Astrocyte (in vitro differentiated cells and primary cell): ENCODE results near the gene PRPF40B. TPM values are rescaled to one million over a fixed set of nuclear protein-coding genes. Genes with fewer than 3 reads are reported as not detected.

Experiments
- DNase-seq: peaks from one replicate; pipeline ENCODE4 v3.0.0-alpha.2; 2010; ENCODE audit warnings: low read depth
- FAIRE-seq: peaks from 2 replicates; lab custom pipeline; 2011; peaks lifted over from hg19 to GRCh38; lab: Jason Lieb, UNC
- H2AFZ ChIP-seq: 2 replicates; pipeline ENCODE4 v1.6.0; 2012; ENCODE audit warnings: low read depth, low read length, inconsistent platforms
- H3K27ac ChIP-seq: 2 replicates; pipeline ENCODE4 v1.5.1; 2011; ENCODE audit warnings: low read depth, low read length, inconsistent platforms
- H3K27me3 ChIP-seq: 2 replicates; pipeline ENCODE4 v1.6.0; 2011; ENCODE audit warnings: low read length, inconsistent platforms; ENCODE audit not compliant: insufficient read depth
- H3K36me3 ChIP-seq: 2 replicates; pipeline ENCODE4 v1.5.1; 2011; ENCODE audit warnings: low read length, inconsistent platforms; ENCODE audit not compliant: insufficient read depth
- H3K4me1 ChIP-seq: 2 replicates; pipeline ENCODE4 v1.5.1; 2011; ENCODE audit warnings: low read length, inconsistent platforms; ENCODE audit not compliant: insufficient read depth
- H3K4me2 ChIP-seq: 2 replicates; pipeline ENCODE4 v1.6.0; 2012; ENCODE audit warnings: low read length, inconsistent platforms
- H3K4me3 ChIP-seq: 2 replicates; pipeline ENCODE4 v1.5.1; 2011; ENCODE audit warnings: low read depth, mild to moderate bottlenecking, low read length, inconsistent platforms; ENCODE audit not compliant: insufficient read depth
- H3K79me2 ChIP-seq: 2 replicates; pipeline ENCODE4 v1.6.0; 2012; ENCODE audit warnings: mild to moderate bottlenecking, low read length, inconsistent platforms; ENCODE audit not compliant: insufficient read depth
- H3K9ac ChIP-seq: 2 replicates; pipeline ENCODE4 v1.6.0; 2012; ENCODE audit warnings: mild to moderate bottlenecking, low read length, inconsistent platforms
- H3K9me3 ChIP-seq: 2 replicates; pipeline ENCODE4 v1.5.1; 2012; ENCODE audit warnings: low read depth, mild to moderate bottlenecking, low read length, inconsistent platforms; ENCODE audit not compliant: insufficient read depth
- H4K20me1 ChIP-seq: 2 replicates; pipeline ENCODE4 v1.6.0; 2012; ENCODE audit warnings: low read length, inconsistent platforms; ENCODE audit not compliant: insufficient read depth
- H3K27ac Mint-ChIP-seq: one replicate; pipeline ENCODE4 v1.8.0; 2021; ENCODE audit warnings: mild to moderate bottlenecking, mixed read lengths; ENCODE audit not compliant: unreplicated experiment
- H3K27me3 Mint-ChIP-seq: one replicate; pipeline ENCODE4 v1.8.0; 2021; ENCODE audit warnings: low read depth, mixed read lengths; ENCODE audit not compliant: unreplicated experiment
- H3K36me3 Mint-ChIP-seq: one replicate; pipeline ENCODE4 v1.8.0; 2021; ENCODE audit warnings: low read depth, mixed read lengths; ENCODE audit not compliant: unreplicated experiment
- H3K4me1 Mint-ChIP-seq: one replicate; pipeline ENCODE4 v1.8.0; 2021; ENCODE audit warnings: low read depth, mixed read lengths; ENCODE audit not compliant: unreplicated experiment
- H3K4me3 Mint-ChIP-seq: one replicate; pipeline ENCODE4 v1.8.0; 2021; ENCODE audit warnings: mild to moderate bottlenecking, moderate library complexity, mixed read lengths; ENCODE audit not compliant: unreplicated experiment
- H3K9me3 Mint-ChIP-seq: one replicate; pipeline ENCODE4 v1.8.0; 2021; ENCODE audit warnings: mild to moderate bottlenecking, mixed read lengths; ENCODE audit not compliant: unreplicated experiment
- CTCF ChIP-seq: IDR thresholded peaks from 2 replicates; pipeline ENCODE4 v1.5.1; 2011; ENCODE audit warnings: low read depth, mild to moderate bottlenecking, inconsistent platforms, low read length, moderate library complexity; ENCODE audit not compliant: insufficient read depth
- EZH2 ChIP-seq: IDR thresholded peaks from 2 replicates; pipeline ENCODE4 v1.6.1; 2012; ENCODE audit warnings: mild to moderate bottlenecking, low read length, inconsistent platforms; ENCODE audit not compliant: insufficient read depth
- total RNA-seq: library from RNA; stranded (reverse); gene quantifications from 2 replicates; pipeline ENCODE4 v1.2.1, GENCODE V29; 2021

PRPF40B gene
- total RNA-seq, 1 donor from 2014 or later = 10.1 TPM

GRCh38 chr12:49675137-49675536 is 51.8 kb downstream of the PRPF40B start:
- H3K36me3 Mint-ChIP-seq = no peaks in the 10 kb centered on the region
- peak overlapping the region; percentile 81 for H3K9ac ChIP-seq
- FAIRE-seq (no peak), DNase-seq (peak; percentile 78)
- no peak overlapping the region for H3K4me3 Mint-ChIP-seq
- H3K4me2 ChIP-seq = no peak overlapping the region
- H3K27ac Mint-ChIP-seq = peak overlapping the region; percentile 14
- no peak overlapping the region for H3K4me3 ChIP-seq
- H3K36me3 ChIP-seq = no peaks in the 10 kb centered on the region
- no peak for TF ChIP-seq CTCF
- no peak for TF ChIP-seq EZH2
- H3K4me1 Mint-ChIP-seq = peaks cover 51% of the 10 kb centered on the region
- no peaks in the 10 kb centered on the region for H3K27me3 Mint-ChIP-seq
- peaks cover 86% of the 10 kb centered on the region for H3K79me2 ChIP-seq
- H3K9me3 Mint-ChIP-seq = no peaks in the 10 kb centered on the region
- no peaks in the 10 kb centered on the region for H3K9me3 ChIP-seq
- H3K27me3 ChIP-seq = no peaks in the 10 kb centered on the region
- H3K27ac ChIP-seq = peak overlapping the region; percentile 89
- peaks cover 54% of the 10 kb centered on the region for H4K20me1 ChIP-seq
- H3K4me1 ChIP-seq = peaks cover 41% of the 10 kb centered on the region
- H2AFZ ChIP-seq = no peak overlapping the region

- Histone ChIP-seq H3K9me3 (no peaks in the 10 kb centered on the region), H2AFZ (no peak overlapping the region), H3K27ac (no peak overlapping the region), H3K4me2 (no peak overlapping the region), H3K36me3 (no peaks in the 10 kb centered on the region), H3K4me3 (no peak overlapping the region), H3K27me3 (no peaks in the 10 kb centered on the region), H3K4me1 (peaks cover 15% of the 10 kb centered on the region), H3K9ac (no peak overlapping the region), H4K20me1 (peaks cover 69% of the 10 kb centered on the region), H3K79me2 (peaks cover 87% of the 10 kb centered on the region)
- FAIRE-seq (no peak), DNase-seq (peak; percentile 35)
- peaks cover 40% of the 10 kb centered on the region for H3K4me1 Mint-ChIP-seq
- no peak overlapping the region for H3K4me3 Mint-ChIP-seq
- no peak for TF ChIP-seq EZH2
- no peak for TF ChIP-seq CTCF
- H3K27me3 Mint-ChIP-seq = no peaks in the 10 kb centered on the region
- no peak overlapping the region for H3K27ac Mint-ChIP-seq
- H3K36me3 Mint-ChIP-seq = no peaks in the 10 kb centered on the region
- H3K9me3 Mint-ChIP-seq = no peaks in the 10 kb centered on the region
Observed at GRCh38 chr12:49678711-49679110, 55.4 kb downstream of the PRPF40B start.

GRCh38 chr12:49680075-49680474 is 56.7 kb downstream of the PRPF40B start:
- peaks cover 38% of the 10 kb centered on the region for H3K4me1 Mint-ChIP-seq
- H3K4me2 ChIP-seq = no peak overlapping the region

More at GRCh38 chr12:49680075-49680474, 56.7 kb downstream of the PRPF40B start:
- H3K4me3 ChIP-seq = no peak overlapping the region
- H3K36me3 ChIP-seq = no peaks in the 10 kb centered on the region
- Mint-ChIP-seq H3K27me3 (no peaks in the 10 kb centered on the region), H3K27ac (no peak overlapping the region), H3K9me3 (no peaks in the 10 kb centered on the region), H3K36me3 (no peaks in the 10 kb centered on the region), H3K4me3 (no peak overlapping the region)
- H3K27me3 ChIP-seq = no peaks in the 10 kb centered on the region
- H3K27ac ChIP-seq = no peak overlapping the region
- peaks cover 10% of the 10 kb centered on the region for H3K4me1 ChIP-seq
- H4K20me1 ChIP-seq = peaks cover 71% of the 10 kb centered on the region
- peaks cover 92% of the 10 kb centered on the region for H3K79me2 ChIP-seq
- H3K9me3 ChIP-seq = no peaks in the 10 kb centered on the region
- H3K9ac ChIP-seq = no peak overlapping the region
- FAIRE-seq (no peak), DNase-seq (no peak)
- TF ChIP-seq EZH2 = no peak
- TF ChIP-seq CTCF = no peak
- no peak overlapping the region for H2AFZ ChIP-seq
